GM12891 (cell line): ENCODE data around the gene PPP1R3G.

Source experiments
- POLR2A ChIP-seq: IDR thresholded peaks from 2 replicates; pipeline ENCODE4 v1.6.1; 2011; ENCODE audit warnings: low read depth, low read length, control low read depth
- POLR2AphosphoS5 ChIP-seq: IDR thresholded peaks from 2 replicates; pipeline ENCODE4 v1.6.1; 2011; ENCODE audit warnings: low read depth, low read length, control low read depth

DNA sequence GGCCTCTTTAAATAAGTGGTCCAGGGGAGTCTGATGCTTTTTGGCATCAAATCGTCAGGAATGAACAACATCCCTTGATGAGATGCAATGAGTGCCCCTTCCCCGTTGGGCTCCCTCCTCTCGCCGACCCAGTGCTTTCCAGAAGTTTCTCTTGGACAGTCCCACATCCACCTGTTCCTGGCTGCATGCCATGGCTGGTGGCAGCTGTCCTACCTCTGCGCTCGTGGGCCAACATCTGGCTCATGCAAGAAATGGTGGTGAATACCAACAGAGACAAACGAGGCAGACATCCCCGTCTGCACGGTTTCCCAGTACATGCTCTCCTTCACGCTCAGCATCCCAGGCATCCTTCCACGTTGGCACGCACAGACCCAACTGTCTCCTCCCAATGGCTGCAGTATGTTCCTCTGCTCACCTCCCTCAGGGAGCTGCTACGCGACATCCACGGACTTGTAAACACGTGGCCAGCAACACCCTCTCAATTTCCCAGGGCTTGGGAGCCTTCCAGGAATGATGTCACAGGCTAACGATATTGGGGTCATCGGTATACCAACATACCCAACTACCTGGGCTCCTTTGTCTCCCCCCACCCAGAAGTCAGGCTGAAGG is 37.5 kb downstream of the PPP1R3G start:
- TF ChIP-seq POLR2A (no peak), POLR2AphosphoS5 (no peak)
